Right hindlimb (tissue), 1 donor: ENCODE results near the gene E2F6.
"Not testable (repeated sequence)": the region's sequence is repeated elsewhere in the genome, so short reads cannot be mapped to it uniquely, and the experiment has no call there.

Source experiments
- DNase-seq: peaks from one replicate; pipeline ENCODE4 v3.0.0-alpha.2; 2018

The E2F6 gene

GRCh38 chr2:11411244-11411643, 54.7 kb downstream of the E2F6 start:
- DNase-seq: no peak

- no peak for DNase-seq
These were observed 55.9 kb downstream of the E2F6 start for GRCh38 chr2:11410101-11410500.

- DNase-seq: no peak
These were observed 56.4 kb downstream of the E2F6 start for GRCh38 chr2:11409572-11409959.

DNA sequence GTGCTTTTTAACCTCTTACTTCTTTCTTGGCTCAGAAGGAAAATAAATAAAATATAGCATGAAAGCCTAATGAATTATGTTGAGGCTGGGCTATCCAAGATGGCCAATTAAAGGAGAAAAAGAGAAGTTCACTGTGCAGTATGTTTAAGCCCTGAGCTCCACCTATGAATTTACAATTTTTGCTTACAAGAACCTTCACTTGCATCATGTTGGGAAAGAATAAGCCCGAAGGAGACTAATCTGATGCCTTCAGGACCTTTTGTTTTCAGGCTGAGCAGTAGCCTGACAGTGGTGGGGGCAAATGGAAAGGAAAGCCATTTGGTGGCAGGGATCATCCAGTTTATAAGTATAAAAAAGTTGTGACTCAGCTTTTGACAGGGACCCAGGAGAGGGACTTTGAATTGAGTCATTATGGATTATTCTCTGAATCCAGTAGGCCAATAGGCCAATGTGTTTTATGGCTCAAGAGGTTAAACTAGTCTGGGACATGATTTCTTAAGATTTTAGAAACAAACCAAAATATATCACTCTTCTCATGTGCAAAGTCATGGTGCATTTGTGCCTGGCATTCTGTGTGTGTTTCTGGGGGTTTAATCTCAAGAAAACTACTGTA, 56.9 kb downstream of the E2F6 start:
- DNase-seq: no peak

DNA sequence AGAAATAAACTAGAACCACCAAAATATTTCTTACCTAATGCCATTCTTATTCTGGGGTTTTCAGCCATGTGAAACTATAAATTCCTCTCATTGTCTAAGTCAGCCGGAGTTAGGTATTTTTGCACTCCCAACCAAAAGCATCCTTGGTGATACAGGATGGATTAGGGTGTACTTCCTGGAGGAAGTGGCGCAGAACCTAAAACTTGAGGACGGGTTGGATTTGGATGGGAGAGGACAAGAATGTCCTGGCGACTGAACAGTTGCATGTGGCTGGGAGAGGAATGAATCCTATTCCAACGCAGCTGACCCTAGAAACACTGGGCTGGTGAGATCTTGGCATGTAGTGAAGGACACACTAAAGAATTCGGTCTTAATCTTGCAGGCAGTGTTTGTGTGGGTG, 58.5 kb downstream of the E2F6 start:
- DNase-seq: no peak

DNA sequence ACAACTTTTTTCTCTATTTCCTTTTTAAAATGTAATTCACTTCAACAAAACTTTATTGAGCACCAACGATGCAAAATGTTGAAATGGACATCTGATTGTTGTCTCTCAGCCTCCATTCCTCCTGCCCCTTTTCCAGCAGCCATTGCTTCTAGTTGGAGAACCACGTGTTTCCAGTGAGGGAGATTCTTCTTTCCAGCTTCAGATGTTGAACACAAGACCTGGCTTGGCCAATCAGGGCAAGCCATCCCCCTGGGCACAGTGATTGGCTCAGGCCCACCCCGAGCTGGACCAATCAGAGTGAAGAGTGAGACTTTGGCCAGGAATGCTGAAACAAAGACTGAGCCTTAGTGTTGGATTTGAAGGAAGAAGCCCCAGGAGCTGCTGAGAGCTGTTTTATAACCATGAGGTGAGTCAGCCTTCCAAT, 59.0 kb downstream of the E2F6 start:
- peak; percentile 84 for DNase-seq

DNA sequence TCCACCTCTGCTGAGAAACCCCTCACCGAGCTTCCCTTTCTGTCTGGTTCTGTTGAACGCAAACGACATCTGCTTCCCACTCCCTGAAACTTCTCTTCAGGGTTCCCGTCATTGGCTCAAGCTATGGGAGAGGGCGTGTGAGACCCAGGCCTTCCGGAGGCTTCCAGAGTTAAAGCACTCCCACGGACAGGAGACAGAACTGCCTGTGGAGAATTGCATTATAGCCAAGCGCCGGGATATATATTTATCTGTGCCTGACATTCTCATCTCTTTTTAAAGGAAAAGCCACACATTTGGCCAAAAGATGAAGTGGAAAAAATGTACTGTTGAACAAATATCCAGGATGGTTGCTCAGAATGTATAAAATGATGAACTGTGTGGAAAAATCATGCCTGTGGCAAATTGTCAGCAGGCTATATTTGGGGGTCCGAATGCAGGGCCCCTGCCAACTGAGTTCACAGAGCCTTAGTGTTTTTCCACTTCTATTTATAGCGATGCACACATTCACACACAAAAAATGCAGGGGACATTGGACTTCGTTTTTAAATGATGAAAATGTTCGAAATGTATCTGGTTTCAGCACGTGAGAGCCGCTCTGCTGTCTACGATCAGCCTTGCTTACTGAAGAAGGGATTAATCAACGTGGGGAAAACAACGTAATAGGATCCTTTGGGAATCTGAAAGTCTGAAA, 59.5 kb downstream of the E2F6 start:
- peak; percentile 76 for DNase-seq

DNA sequence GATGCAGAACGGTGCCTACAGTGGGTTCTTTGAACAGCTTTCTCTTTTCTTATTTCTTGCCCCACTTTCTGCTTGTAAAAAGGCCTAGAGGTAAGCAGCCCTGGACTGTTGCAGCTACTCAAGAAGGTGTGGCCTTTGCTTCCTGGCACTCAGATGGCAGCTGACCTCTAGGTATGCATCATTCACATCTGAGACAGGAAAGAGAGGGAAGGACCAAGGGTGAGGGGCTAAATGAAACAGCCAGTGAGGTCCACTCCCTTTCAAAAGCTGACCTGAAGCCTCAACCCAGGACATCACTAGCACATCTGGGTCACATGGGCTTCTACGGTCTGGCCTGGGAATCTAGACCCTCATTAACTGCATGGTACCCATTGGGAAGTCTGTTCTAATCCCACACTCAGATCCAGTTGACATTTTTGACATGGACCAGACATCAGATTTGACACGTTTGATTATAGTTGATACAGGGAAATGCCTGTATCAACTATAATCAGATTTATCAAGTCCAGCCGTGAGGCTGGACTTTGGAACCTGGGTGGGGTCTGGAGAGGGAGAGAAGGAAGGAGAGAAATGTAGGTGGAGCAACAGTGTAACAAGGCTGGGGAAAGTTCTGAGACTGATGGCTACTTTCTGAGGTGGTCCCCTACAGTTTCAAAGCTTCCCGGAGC, 60.2 kb downstream of the E2F6 start:
- DNase-seq: no peak

GRCh38 chr2:11405074-11405406, 60.9 kb downstream of the E2F6 start:
- not testable (repeated sequence) for DNase-seq

- no peak for DNase-seq
These were observed 61.4 kb downstream of the E2F6 start for GRCh38 chr2:11404376-11405073.

DNA sequence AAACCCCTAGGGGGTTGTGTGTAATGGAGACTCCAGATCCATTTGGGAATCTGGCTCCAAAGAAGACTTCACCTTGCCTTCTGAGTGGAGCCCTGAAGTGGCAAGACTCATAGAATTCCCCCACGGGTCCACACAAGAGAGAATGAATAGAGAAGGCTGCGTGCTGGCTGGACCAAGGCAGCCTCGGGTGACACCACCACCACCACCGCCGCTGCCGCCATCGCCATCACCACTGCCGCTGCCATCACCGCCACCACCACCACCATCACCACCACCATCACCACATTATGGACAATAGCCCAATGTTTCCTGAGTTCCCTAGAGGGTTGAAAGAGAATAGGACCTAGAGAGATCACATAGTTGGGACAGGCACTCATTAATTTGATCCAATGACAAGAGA, 63.5 kb downstream of the E2F6 start:
- no peak for DNase-seq

DNA sequence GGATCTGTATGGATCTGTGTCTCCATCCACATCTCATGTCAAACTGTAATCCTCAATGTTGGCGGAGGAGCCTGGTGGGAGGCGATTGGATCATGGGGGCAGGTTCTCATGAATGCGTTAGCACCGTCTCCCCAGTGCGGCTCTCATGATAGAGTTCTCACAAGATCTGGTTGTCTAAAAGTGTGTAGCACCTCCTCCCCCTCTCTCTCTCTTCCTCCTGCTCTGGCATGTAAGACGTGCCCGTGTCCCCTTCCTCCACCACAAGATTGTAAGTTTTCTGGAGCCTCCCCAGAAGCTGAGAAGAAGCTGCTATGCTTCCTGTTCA, 66.6 kb downstream of the E2F6 start:
- DNase-seq: no peak

GRCh38 chr2:11398750-11399437, 67.1 kb downstream of the E2F6 start:
- DNase-seq: peak; percentile 65

DNA sequence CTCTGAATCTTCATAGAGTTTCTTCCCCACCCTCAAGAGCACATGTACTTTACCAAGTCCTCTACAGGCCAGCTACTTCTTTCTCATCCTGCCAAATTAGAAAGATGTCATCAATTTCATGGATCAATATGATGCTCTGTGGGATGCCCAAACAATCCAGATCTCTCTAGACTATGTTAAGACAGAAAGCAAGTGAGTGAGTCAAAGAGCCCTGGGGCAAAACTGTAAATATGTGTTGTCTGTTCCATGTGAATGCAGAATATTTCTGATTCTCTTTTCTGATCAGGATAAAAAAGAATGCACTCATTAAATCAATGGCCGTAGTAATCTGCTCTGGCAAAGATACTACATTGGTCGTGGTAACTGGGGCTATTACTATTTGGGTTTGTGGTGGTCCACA, 68.4 kb downstream of the E2F6 start:
- no peak for DNase-seq

GRCh38 chr2:11396467-11397445, 69.2 kb downstream of the E2F6 start:
- DNase-seq: no peak

DNA sequence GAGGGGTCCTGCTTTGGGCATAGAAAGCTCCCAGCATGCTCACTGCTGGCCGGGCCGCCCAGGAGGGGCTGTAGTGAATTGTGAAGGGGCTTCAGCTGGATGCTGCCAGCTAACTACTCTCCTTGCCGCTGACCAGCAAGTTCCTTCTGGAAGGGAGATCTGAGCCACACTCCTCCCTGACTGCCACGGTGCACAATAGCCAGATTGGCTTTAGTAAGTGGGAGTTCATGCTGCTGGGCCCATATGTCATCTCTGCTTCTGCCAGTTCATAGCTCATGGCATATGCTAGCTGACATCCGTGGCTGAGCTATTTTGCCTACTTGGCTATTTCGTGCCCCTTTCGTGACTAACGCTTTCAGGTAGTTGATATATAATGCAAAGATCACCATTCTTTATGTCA, 69.9 kb downstream of the E2F6 start:
- DNase-seq: no peak

DNA sequence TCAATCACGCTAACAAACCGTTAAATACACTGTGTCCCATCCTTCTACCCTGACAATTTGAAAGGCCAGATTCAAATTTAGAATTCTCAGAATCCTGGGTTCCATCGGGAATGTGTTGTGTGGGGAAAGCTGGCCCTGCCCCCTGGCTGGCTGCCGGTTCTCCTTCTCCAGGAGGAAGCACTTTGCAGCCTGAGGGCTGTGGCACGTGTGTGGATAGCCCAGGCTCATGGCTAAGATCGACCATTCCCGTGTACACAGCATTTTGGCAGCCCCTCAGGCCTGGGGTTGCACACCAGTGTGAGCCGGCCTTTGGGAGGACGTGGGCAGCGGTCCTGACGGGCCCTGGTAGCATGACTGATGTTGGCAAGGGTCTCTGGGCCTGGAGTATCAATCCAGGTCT, 70.6 kb downstream of the E2F6 start:
- no peak for DNase-seq
